ENCODE measurements around the gene ANAPC7.
"Not testable (repeated sequence)": the region's sequence is repeated elsewhere in the genome, so short reads cannot be mapped to it uniquely, and the experiment has no call there.

The ANAPC7 gene, protein sequence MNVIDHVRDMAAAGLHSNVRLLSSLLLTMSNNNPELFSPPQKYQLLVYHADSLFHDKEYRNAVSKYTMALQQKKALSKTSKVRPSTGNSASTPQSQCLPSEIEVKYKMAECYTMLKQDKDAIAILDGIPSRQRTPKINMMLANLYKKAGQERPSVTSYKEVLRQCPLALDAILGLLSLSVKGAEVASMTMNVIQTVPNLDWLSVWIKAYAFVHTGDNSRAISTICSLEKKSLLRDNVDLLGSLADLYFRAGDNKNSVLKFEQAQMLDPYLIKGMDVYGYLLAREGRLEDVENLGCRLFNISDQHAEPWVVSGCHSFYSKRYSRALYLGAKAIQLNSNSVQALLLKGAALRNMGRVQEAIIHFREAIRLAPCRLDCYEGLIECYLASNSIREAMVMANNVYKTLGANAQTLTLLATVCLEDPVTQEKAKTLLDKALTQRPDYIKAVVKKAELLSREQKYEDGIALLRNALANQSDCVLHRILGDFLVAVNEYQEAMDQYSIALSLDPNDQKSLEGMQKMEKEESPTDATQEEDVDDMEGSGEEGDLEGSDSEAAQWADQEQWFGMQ

DNA sequence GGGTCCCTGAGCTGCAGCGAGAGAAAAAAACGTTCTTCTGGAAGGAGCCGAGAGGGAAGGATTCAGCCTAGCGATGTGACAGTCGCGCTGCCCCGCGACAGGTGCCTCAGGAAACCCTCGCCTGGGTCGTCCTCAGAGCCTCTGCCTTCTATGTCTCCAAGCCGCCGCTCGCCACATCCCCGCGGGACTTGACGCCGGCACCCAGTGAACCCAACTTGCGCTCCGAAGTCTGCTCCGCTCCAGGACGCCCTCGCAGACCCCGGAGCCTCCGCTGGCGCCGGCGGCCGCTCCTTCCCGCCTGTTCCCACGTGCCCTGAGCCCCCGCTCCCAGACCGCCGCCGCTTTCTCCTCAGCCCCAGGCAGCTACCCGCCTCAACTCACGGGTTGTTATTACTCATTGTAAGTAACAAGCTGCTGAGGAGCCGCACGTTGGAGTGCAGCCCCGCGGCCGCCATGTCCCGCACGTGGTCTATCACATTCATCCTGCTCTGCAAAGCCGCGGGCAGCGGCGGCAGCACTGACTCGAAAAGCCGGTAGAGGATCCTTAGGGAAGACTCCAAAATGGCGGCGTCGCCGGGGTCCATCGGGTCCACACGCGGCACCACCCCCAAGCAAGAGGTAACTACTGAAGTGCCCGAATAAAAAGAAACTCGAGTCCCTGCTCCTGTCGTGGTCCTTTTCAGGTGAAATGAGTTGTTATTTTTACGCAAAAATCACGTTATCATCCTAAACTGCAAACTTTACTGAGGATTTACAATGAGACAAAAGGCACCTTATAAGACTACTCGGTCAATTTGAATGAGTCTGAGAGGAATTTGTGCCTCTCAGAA, at the start of gene ANAPC7:
Gene ANAPC7 (minus strand): TSS at position 563 of the 830 bp plus-strand sequence. CDS start 81 bp downstream, at position 482.
- DNase-seq (ENCODE audit: low read depth) = peak; percentile 84

DNA sequence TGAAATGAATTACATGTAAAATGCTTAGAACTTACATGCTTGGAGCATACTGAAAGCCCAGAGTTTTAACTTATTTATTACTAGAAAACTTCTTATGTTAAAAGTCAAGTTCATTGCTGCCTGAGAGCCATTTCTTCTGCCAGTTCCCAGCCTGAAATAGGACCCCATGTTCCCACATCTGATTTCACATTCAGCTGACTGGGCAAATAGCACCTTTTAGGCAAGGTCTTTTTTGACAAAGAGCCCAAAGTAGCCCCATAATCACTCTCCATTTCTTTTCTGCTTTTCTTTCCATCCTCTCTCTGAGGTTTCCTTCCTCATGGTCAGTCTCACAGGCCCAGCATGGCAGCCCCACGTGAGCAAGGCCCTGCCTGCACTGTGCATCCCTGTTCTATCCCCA, 47.8 kb upstream of the ANAPC7 start:
- DNase-seq (ENCODE audit: low read depth) = no peak

DNA sequence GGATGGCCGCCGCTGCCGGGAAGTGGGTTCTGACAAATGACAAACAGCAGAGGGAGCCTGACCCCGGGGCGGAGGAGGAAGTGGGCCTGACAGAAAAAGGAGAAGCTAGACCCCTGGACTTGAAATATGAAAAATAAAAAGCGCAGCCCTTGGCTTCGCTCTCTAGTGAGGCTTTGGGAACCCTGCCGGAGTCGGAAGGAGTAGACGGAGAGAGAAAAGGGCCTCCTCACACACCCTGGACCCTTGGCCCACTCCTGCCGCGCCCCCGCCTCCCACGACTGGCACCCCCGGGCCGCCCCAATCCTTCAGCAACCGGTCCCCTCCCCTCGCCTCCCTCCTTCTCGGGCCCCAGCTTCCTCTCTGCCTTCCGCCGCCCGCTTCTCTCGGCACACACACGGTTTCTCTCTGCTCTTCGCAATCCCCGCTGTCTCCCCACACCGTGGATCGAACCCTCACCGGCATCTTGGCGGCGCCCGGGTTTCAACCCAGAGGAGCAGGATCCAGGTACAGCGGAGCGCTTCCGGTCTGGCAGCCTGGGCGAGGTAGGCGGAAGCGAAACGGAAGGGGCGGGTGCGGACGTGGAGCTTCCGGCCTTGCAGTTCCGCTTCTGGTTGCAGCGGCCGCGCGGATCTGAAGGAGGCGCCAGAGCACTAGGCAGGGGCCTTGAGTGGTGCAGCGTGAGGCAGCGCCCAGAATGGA, 46.4 kb upstream of the ANAPC7 start, which contains the start of gene ARPC3:
Gene ARPC3 (minus strand): TSS at position 539 of the 699 bp plus-strand sequence. CDS start 77 bp downstream, at position 462.
- DNase-seq (ENCODE audit: low read depth) = peak; percentile 87

DNA sequence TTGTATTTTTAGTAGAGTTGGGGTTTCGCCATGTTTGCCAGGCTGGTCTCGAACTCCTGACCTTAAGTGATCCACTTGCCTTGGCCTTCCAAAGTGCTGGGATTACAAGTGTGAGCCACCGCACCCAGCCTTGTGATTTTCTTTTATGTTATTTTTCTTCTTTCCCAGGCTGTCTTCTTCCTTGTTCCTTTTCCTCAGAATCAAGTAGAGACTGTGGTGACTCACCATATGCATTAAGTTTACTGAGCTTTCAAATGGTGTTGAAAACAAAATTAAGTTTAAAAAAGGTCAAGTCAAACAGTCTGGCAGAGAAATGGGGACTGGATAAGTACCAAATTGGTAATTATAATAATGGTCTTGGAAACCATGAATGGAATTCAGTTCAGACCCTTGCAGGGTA, 40.9 kb upstream of the ANAPC7 start:
- no peak for DNase-seq (ENCODE audit: low read depth)

DNA sequence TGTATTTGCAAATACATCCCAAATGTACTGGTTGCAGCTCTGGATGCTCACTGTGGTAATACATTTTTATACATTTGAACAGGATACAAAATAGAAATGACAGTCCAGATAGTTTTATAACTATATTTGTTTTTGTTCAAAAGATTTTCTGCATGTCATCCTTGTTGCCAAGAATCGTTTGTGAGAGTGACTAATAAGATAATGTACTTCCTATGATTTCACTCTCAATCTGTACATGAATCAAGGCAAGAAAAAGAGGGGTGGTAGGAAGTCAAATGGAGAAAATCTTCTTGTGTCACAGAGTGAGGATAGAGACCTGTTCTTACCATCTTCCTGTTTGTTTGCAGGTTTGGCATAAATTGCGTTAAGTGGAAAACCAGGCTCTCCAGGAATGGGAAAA, 32.7 kb upstream of the ANAPC7 start:
- peak; percentile 7 for DNase-seq (ENCODE audit: low read depth)

DNA sequence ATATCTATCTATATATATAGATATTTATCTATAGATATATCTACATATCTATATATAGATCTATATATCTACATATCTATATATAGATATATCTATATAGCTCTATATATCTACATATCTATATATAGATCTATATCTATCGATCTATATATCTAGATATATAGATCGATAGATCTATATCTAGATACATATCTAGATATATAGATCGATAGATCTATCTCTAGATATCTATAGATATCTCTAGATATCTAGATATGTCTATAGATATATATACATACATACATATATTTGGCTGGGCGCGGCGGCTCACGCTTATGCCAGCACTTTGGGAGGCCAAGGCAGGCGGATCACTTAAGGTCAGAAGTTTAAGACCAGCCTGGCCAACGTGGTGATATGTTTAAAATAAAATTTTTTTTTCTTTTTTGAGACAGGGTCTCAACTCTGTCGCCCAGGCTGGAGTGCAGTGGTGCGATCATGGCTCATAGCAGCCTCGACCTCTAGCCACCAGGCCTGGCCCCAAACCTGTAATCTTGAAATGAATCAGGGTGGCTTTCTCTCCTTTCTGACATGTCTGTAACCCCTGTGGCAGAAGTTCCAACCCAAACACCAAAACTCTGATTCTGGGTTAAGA, 28.6 kb upstream of the ANAPC7 start:
- DNase-seq (ENCODE audit: low read depth) = no peak

- not testable (repeated sequence) for DNase-seq (ENCODE audit: low read depth)
Measured at GRCh38 chr12:110429676-110430075, 26.2 kb upstream of the ANAPC7 start.

DNA sequence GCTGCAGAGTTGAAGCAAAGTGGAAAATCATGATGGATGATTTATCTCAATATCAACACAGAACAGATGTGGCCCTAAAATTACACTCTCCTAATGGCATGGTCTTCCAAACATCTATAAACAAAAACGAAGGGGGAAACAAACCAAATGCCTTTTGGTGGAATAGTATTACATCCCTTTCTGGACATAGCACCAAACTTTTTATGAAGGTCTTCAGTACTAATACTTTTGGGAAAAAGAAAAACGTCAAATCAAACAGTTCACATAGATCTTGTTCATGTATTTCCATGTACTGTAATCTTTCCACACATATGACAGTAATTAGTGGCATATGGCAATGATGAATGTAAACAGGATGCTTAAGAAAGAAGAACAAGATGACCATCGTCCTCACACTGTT, 22.9 kb upstream of the ANAPC7 start:
- no peak for DNase-seq (ENCODE audit: low read depth)

DNA sequence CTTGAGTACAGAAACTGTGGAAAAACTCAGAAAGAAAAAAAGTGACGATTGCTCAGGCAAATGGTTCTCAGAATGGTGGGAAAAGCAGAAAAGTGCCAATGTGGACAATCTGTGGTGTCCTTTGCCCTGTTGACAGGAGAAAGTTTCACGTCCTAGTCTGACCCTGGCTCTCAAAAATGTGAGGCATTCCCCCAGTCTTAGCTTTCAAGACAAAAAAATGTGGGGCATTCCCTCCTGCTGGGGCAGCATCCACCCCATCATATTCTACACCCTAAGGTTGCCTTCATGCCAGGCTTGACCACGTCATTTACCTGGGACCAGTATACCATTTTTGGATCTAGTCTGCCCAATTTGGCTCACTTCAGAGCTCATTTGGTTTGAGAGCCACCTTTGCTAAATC, 20.7 kb upstream of the ANAPC7 start:
- DNase-seq (ENCODE audit: low read depth) = no peak

DNA sequence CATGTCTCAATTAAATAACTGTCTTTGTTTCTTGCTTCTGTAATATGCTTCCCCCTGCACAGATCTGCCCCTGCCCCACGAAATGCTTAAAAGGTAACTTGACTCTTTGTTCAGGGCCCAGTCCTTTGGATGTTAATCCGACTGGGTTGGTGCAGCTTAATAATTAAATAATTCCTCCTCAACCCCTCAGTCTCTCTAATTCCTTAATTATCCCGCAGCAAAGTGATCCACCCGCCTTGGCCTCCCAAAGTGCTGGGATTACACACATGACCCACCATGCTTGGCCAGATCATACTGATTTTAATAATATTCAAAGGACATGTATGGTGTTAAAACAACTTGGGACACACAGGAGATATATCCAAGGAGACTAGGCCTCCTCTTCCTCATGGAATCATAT, 18.2 kb upstream of the ANAPC7 start:
- no peak for DNase-seq (ENCODE audit: low read depth)

DNA sequence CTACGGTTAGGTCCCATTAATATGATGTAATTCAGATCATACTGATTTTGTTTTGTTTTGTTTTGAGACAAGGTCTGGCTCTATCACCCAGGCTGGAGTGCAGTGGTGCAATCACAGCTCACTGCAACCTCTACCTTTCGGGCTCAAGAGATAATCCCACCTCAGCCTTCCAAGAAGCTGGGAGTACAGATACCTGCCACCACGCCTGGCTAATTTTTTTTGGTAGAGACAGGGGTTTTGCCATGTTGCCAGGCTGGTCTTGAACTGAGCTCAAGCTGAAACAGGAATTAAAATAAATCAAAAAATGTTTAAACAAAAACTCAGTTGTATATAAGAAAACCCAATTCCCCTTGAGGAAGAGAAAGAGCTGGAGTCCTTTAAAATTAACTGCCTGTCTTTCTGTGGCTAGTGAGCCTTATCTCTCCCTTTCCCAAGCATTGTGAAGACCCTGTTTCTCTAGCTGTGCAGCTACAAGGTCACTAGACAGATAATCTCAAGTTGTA, 17.7 kb upstream of the ANAPC7 start:
- no peak for DNase-seq (ENCODE audit: low read depth)

DNA sequence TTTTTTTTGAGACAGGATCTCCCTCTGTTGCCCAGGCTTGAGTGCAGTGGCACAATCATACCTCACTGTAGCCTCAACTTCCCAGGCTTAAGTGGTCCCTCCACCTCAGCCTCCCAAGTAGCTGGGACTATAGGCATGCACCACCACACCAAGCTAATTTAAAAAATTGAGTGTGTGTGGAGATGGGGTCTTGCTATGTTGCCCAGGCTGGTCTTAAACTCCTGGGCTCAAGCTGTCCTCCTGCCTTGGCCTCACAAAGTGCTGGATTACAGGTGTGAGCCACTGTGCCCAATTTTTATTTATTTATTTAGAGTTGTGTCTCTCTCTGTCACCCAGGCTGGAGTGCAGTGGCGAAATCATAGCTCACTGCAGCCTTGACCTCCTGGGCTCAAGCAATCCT, 17.1 kb upstream of the ANAPC7 start:
- DNase-seq (ENCODE audit: low read depth) = not testable (repeated sequence)

GRCh38 chr12:110417113-110417512, 13.6 kb upstream of the ANAPC7 start:
- not testable (repeated sequence) for DNase-seq (ENCODE audit: low read depth)

DNA sequence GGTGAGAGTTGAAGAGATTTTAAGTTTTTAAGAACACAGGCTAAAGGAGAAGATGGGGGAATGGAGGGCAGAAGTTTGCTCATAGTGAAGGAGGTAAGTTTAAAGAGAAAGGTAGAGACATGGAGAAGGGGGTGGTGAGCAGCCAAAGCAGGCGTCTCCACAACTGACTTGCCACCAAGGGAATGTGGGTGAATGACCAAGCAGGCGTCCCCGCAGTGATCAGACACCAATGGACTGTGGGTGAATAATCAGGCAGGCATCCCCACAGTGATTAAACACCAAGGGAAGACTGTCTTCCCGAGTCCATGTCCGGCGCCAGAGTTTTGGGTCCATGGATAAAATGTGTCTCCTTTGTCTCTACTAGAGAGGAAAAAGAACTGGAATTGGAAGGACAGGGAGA, 6.6 kb upstream of the ANAPC7 start:
- DNase-seq (ENCODE audit: low read depth) = not testable (repeated sequence)

- DNase-seq (ENCODE audit: low read depth) = not testable (repeated sequence)
Measured at GRCh38 chr12:110405126-110405662, 1.7 kb upstream of the ANAPC7 start.

- DNase-seq (ENCODE audit: low read depth) = peak; percentile 22
Measured at GRCh38 chr12:110403976-110404682, 621 bp upstream of the ANAPC7 start.

DNA sequence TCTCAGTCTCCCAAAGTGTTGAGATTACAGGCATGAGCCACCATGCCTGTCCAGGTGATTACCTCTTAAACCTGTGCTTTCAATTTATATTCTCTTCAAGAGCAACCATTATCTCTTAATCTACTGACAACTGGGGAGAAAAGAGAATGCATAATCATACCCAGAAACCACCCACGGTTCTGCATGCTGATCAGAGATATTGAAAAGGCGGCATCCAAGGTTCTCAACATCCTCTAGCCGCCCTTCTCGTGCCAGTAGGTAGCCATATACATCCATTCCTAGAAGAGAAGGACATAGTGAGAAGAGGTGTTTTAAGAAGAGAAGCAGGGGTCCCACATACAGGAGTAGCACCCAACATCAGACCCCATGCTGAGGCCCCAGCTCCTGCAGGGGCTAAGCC, 20.8 kb downstream of the ANAPC7 start:
- DNase-seq (ENCODE audit: low read depth) = no peak

GRCh38 chr12:110379631-110380030, 23.9 kb downstream of the ANAPC7 start:
- DNase-seq (ENCODE audit: low read depth) = no peak

GRCh38 chr12:110379197-110379596, 24.3 kb downstream of the ANAPC7 start:
- DNase-seq (ENCODE audit: low read depth) = no peak

GRCh38 chr12:110378131-110378790, 25.2 kb downstream of the ANAPC7 start:
- DNase-seq (ENCODE audit: low read depth) = not testable (repeated sequence)
